AG04449 (cell line): Measurements from ENCODE around the gene WWTR1.

Experiments
- CTCF ChIA-PET: fragments of 350-600 bp; formaldehyde crosslinking; extraction: SDS; loops from one replicate; lab custom pipeline; 2021; ENCODE audit warnings: antibody characterized with exemption; lab: Yijun Ruan, JAX
- POLR2A ChIA-PET: fragments of 400-600, 350-600 bp; formaldehyde crosslinking; extraction: SDS; loops from one replicate; lab custom pipeline; 2020; ENCODE audit warnings: antibody characterized with exemption, inconsistent platforms; lab: Yijun Ruan, JAX
- DNase-seq: peaks from one replicate; pipeline ENCODE4 v3.0.0-alpha.2; 2010; ENCODE audit warnings: low read depth, low spot score
- H3K4me3 ChIP-seq: 2 replicates; pipeline ENCODE4 v1.5.1; 2011; ENCODE audit warnings: low read depth, mild to moderate bottlenecking, control low read depth, low read length
- TF ChIP-seq, protein P1 (sequence below): IDR thresholded peaks from one replicate; pipeline ENCODE4 v1.5.1; 2011; ENCODE audit warnings: mild to moderate bottlenecking, moderate library complexity, low read length, control low read depth, inconsistent platforms; ENCODE audit not compliant: insufficient read depth; ENCODE audit errors: missing control alignments

The WWTR1 gene

DNA sequence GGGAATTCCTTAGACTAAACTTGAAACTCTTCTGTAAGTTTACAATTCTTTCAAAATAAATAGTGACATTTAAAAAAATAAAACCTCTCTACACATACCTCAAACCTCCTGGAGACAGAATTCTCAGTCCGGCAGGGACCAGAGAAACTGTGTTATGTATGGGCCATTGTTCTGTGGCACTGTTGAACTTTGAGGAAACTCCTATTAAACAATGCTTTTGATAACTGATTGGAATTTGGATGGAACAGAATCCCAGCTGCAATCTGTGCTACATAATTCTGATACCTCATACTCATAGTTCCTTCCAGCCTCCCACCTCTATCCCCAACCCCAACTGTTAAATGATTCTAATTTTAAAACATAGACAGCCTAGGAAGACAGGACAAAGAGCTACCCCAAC, 98.3 kb downstream of the WWTR1 start:
- no peak overlapping the region for H3K4me3 ChIP-seq
- ChIA-PET POLR2A (no interaction called here), CTCF (interaction anchor here (2.2 to 3.5 kb wide), 2 partner anchors 9 to 158 kb away, joined by 5 to 34 read pairs; no protein-coding TSS in a partner anchor)
- TF ChIP-seq, protein P1, sequence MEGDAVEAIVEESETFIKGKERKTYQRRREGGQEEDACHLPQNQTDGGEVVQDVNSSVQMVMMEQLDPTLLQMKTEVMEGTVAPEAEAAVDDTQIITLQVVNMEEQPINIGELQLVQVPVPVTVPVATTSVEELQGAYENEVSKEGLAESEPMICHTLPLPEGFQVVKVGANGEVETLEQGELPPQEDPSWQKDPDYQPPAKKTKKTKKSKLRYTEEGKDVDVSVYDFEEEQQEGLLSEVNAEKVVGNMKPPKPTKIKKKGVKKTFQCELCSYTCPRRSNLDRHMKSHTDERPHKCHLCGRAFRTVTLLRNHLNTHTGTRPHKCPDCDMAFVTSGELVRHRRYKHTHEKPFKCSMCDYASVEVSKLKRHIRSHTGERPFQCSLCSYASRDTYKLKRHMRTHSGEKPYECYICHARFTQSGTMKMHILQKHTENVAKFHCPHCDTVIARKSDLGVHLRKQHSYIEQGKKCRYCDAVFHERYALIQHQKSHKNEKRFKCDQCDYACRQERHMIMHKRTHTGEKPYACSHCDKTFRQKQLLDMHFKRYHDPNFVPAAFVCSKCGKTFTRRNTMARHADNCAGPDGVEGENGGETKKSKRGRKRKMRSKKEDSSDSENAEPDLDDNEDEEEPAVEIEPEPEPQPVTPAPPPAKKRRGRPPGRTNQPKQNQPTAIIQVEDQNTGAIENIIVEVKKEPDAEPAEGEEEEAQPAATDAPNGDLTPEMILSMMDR = no peak
- no peak for DNase-seq

DNA sequence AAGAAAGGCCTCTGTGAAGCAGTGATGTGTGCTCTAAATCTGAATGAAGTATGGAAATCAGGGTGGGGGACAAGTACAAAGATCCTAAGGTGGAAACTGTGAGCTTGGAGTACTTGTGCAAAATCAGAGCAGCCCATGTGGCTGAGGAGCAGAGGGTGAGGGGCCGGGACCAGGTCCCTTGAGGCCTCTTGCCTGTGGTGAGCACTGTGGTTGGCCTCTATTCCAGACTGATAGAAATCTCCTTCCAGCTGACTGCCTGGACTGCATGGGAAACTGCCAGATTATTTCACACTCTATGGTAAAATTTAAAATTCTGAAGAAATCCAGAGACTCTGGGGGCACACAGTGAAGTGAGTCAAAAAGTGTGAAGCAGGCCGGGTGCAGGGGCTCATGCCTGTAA, 101.9 kb downstream of the WWTR1 start:
- ChIA-PET POLR2A (interaction anchor here (0.7 to 1.7 kb wide), 4 partner anchors 12 to 102 kb away, joined by 3 read pairs; partner anchors contain the start of gene WWTR1), CTCF (interaction anchor here (1.3 to 2.3 kb wide), 5 partner anchors 10 to 215 kb away, joined by 3 to 27 read pairs (median 6); no protein-coding TSS in a partner anchor)
- H3K4me3 ChIP-seq = no peak overlapping the region
- DNase-seq = no peak
- TF ChIP-seq, protein P1 = no peak

DNA sequence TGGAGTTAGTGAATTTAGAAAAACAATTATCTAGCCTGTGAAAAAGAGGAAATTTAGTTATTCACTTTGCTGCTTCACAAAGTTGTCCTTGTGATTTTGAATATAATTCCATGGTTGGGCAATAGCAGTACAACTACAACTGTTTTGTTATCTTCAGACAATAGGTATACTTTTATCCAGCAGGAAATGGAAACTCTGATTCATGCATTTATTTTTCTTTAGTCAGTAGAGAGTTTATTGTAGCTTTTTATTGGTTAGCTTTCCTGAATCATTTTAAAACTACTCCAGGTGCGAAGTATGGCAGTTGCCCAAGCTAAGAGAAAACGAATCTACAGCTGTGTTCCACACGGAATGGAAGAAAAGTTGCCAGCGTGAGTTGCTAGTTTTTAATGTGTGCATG, 103.0 kb downstream of the WWTR1 start:
- ChIA-PET CTCF (interaction anchor here (1.6 to 4.0 kb wide), 3 partner anchors 14 to 23 kb away, joined by 6 to 27 read pairs (median 15); no protein-coding TSS in a partner anchor), POLR2A (interaction anchor here (0.8 to 1.7 kb wide), 3 partner anchors 13 to 102 kb away, joined by 3 to 4 read pairs (median 4); partner anchors contain the start of gene WWTR1)
- no peak overlapping the region for H3K4me3 ChIP-seq
- TF ChIP-seq, protein P1 = no peak
- no peak for DNase-seq

DNA sequence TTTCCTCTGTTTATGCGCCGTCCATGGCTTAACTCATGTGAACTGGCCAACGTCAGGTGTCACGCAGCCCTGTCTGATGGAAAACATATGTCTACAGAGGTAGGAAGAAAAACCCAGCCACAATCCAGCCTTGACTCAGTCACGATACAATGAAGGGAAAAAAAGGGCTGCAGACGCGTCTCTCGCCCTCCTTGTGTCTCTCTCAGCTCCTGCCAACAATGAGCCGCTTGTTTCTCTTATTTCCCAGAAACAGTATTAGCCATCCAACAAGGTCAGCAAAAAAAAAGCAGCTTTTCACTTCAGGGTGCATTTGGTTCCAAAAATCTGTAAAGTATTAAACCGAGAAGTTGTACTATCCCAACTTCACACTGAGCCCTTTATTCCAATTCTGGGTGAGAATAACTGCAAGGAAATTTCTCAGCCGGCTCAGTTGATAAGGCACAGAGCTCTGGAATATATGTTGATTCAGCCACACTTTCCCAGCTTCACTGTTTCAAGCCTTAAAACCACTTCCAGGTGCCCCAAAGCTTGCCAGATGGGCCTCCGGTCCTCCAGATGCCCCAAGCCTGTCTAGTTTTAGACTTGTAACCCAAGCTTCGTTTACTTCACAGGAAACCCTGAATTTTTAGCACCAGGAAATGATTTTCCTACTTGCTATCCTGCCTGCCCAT, 103.9 kb downstream of the WWTR1 start:
- CTCF ChIA-PET = interaction anchor here (0.8 to 4.0 kb wide), 5 partner anchors 11 to 22 kb away, joined by 3 to 15 read pairs (median 6); no protein-coding TSS in a partner anchor
- POLR2A ChIA-PET = interaction anchor here (0.9 to 1.3 kb wide), 3 partner anchors 13 to 104 kb away, joined by 3 to 9 read pairs (median 5); partner anchors contain the start of gene WWTR1
- no peak overlapping the region for H3K4me3 ChIP-seq
- TF ChIP-seq, protein P1 = no peak
- no peak for DNase-seq

DNA sequence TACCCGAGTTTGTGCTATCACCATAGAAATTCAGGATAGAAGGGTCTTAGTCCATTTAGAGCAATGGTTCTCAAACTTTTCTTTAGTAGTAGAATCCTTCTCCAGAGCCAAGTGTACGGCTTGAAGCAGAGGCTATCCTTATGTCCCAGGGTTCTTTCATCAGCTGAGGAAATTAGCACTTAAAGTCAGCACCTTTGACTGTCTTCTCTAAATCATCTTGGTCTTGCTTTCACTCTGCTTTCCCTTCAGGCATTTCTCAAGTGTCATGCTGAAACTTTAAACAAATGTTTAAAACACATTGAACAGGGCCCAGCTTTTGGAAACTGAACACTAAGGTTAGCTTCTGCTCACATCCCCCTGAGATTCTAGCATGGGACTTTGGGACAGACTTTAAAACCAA, 105.1 kb downstream of the WWTR1 start:
- ChIA-PET POLR2A (no interaction called here), CTCF (interaction anchor here (1.6 to 4.0 kb wide), 3 partner anchors 12 to 21 kb away, joined by 6 to 15 read pairs (median 15); no protein-coding TSS in a partner anchor)
- no peak for DNase-seq
- TF ChIP-seq, protein P1 = no peak
- H3K4me3 ChIP-seq = no peak overlapping the region

DNA sequence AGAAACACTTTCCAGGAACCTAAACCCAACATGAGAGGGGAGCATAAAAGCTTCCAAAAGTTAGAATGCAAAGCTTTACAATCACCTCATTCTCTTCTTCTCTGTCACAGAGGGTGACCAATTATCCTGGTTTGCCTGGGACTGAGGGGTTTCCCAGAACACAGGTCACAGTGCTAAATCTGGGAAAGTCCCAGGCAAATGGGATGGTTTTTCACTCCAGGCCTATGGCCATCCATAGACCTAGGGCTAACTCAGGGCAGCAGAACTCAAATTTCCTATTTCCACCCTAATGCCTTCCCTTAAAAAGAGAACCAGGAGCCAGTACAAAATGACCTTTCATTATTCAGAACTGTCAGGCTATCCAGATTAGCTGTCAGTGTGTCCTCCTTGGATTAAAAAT, 106.3 kb downstream of the WWTR1 start:
- no peak for DNase-seq
- TF ChIP-seq, protein P1 = no peak
- ChIA-PET CTCF (interaction anchor here (1.2 to 4.0 kb wide), 2 partner anchors 19 to 20 kb away, joined by 3 to 15 read pairs; no protein-coding TSS in a partner anchor), POLR2A (no interaction called here)
- no peak overlapping the region for H3K4me3 ChIP-seq
